GM12865 (cell line): Measurements from ENCODE around the gene EXTL2.

Source experiments
- DNase-seq: peaks from one replicate; pipeline ENCODE4 v3.0.0; 2010; ENCODE audit warnings: low read depth
- H3K4me3 ChIP-seq: 2 replicates; pipeline ENCODE4 v1.5.1; 2011; ENCODE audit warnings: mild to moderate bottlenecking, low read depth, low read length, control low read depth
- TF ChIP-seq, protein P1 (sequence below): IDR thresholded peaks from 2 replicates; pipeline ENCODE4 v1.5.1; 2011; ENCODE audit warnings: low read length, control low read depth, low read depth, inconsistent platforms; ENCODE audit not compliant: insufficient read depth; ENCODE audit errors: missing control alignments

Gene EXTL2

GRCh38 chr1:100875228-100875627 lies 19.4 kb downstream of the EXTL2 start:
- H3K4me3 ChIP-seq = no peak overlapping the region
- DNase-seq = no peak
- TF ChIP-seq, protein P1, sequence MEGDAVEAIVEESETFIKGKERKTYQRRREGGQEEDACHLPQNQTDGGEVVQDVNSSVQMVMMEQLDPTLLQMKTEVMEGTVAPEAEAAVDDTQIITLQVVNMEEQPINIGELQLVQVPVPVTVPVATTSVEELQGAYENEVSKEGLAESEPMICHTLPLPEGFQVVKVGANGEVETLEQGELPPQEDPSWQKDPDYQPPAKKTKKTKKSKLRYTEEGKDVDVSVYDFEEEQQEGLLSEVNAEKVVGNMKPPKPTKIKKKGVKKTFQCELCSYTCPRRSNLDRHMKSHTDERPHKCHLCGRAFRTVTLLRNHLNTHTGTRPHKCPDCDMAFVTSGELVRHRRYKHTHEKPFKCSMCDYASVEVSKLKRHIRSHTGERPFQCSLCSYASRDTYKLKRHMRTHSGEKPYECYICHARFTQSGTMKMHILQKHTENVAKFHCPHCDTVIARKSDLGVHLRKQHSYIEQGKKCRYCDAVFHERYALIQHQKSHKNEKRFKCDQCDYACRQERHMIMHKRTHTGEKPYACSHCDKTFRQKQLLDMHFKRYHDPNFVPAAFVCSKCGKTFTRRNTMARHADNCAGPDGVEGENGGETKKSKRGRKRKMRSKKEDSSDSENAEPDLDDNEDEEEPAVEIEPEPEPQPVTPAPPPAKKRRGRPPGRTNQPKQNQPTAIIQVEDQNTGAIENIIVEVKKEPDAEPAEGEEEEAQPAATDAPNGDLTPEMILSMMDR = no peak

GRCh38 chr1:100874433-100874832 lies 20.2 kb downstream of the EXTL2 start:
- DNase-seq = no peak
- H3K4me3 ChIP-seq = no peak overlapping the region
- TF ChIP-seq, protein P1 = no peak

DNA sequence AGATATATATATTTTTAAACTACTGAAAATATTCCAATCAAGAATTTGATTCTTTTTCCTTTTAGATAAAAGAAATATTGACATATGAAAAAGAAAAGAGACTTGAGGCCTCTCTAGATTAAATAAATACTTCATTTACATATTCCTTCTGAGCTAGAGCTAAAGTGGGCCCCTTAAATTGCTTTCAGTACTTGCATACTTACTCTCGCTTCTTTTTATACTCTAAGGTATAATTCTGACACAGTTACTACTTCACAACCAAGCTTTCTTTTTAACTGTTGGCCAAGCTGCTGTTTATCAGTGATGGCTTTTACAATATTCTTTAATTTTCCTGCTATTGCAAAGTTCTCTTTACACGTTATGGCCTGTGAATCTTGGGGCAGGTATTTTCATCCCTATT lies 24.6 kb downstream of the EXTL2 start:
- TF ChIP-seq, protein P1 = no peak
- no peak overlapping the region for H3K4me3 ChIP-seq
- DNase-seq = peak; percentile 5

GRCh38 chr1:100868364-100868995 lies 26.2 kb downstream of the EXTL2 start:
- peak; percentile 54 for DNase-seq
- TF ChIP-seq, protein P1 = peak; percentile 44
- H3K4me3 ChIP-seq = no peak overlapping the region

DNA sequence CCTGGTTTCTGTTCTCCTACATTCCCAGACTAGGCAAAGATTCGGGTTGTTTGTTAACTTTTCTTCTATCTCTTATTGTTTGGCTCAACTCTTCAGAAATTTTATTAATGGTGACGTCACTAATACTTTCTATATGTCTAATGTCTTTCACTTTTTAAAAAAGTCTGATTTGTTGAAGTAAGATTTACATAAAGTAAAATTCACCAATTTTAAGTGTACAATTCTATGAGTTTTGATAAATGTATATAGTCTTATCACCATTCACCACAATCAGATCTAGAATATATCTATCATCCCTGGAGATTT lies 27.8 kb downstream of the EXTL2 start:
- no peak overlapping the region for H3K4me3 ChIP-seq
- TF ChIP-seq, protein P1 = no peak
- DNase-seq = no peak

DNA sequence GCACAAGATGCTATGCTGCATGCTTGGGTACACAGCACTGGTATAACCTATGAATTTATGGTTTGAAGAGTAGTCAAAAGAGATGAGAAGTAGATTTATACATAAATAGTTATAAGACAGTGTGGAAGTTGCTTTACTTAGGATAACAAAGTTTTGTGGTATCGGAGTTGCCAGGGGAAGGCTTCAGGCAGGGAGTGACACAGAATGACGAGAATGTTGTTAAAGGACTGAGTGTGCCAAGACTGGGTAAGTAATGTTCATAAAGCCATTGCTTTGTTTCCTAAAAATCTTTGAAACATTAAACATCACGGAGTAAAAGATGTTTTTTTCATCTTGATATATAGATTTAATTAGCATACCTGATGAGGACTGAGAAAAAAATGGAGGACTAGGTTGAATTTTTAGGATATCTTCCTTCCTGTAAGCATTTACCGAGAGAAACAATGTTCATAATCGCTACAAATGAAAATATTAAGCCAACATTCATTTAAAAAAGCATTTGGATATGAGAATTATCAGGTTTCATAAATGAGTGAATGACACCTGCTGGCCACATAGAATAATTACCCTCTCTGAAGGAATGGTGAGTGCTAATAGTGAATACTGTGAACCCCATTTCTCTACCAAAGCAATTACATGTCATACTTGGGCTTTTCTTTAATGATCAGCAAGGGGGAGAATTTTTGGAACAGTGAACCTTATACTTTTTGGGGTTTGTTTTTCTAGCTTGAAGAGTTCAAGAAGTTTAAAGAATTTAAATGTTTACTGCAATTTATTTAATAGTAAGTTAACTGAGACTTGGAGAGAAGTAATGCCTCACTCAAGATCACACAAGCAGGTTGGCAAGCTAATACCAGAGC lies 28.4 kb downstream of the EXTL2 start:
- peak; percentile 34 for DNase-seq
- TF ChIP-seq, protein P1 = peak; percentile 32

More for the DNA sequence above, 28.4 kb downstream of the EXTL2 start:
- no peak overlapping the region for H3K4me3 ChIP-seq
